ENCODE data around the gene AGPAT4.

Gene AGPAT4

DNA sequence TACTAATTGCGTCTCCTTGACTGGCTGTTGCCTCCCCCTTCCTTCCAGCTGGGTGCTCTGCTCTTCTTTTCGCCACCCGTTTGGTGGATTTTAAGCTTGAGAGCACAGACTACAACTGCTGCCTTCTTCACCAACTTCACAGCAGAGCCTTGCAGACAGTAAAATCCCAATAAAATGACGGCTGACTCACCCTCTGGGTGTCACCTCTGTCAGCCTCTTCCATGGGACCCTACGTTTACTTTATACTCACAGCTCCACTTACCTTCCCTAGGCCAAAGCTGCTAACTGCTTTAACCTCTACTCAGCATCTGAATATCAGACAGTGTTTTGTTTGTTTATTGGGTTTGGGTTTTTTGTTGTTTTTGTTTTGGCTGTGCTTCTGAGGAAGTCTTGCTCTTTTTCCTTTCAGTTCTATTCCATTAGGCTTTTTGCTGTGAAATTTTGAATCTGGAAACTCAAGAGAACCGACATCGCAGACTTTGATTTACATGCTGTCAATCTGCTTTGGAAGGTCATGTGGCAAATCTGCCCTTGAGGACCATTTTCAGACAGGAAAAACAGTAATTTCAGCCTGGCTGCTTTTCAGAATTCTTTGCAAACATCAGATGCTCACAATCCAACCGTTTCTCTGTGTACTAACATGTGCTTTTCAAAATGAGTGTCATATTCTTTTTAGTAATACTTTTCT is 2.4 kb downstream of the AGPAT4 start:
- TF ChIP-seq, protein P1, sequence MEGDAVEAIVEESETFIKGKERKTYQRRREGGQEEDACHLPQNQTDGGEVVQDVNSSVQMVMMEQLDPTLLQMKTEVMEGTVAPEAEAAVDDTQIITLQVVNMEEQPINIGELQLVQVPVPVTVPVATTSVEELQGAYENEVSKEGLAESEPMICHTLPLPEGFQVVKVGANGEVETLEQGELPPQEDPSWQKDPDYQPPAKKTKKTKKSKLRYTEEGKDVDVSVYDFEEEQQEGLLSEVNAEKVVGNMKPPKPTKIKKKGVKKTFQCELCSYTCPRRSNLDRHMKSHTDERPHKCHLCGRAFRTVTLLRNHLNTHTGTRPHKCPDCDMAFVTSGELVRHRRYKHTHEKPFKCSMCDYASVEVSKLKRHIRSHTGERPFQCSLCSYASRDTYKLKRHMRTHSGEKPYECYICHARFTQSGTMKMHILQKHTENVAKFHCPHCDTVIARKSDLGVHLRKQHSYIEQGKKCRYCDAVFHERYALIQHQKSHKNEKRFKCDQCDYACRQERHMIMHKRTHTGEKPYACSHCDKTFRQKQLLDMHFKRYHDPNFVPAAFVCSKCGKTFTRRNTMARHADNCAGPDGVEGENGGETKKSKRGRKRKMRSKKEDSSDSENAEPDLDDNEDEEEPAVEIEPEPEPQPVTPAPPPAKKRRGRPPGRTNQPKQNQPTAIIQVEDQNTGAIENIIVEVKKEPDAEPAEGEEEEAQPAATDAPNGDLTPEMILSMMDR (IDR thresholded peaks at IDR 0.05; ENCODE audit: insufficient read depth, low read depth, low read length, missing control alignments): no peak
- no peak overlapping the region for H3K4me3 ChIP-seq (ENCODE audit: low read length)
- no peak for DNase-seq (ENCODE audit: low read depth)

DNA sequence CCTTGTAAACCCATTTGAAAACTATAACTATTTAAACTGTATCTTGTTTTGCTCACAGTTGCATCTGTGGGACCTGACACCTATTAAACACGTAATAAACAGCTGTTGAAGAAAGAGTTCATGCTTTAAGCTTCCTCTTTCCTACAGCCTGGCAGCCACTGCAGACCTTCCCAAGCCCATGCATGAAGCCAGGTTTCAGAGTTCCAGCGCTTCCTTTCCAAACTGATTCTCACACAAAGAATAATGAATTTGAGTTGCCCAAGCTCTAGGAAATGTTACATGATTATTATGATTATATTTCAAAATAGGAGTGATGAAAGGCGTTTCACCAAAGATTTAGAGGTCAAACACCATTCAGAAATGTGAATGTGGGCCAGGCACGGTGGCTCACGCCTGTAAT is 3.7 kb downstream of the AGPAT4 start:
- TF ChIP-seq, protein P1 (IDR thresholded peaks at IDR 0.05; ENCODE audit: insufficient read depth, low read depth, low read length, missing control alignments): no peak
- DNase-seq (ENCODE audit: low read depth): no peak
- H3K4me3 ChIP-seq (ENCODE audit: low read length): no peak overlapping the region

DNA sequence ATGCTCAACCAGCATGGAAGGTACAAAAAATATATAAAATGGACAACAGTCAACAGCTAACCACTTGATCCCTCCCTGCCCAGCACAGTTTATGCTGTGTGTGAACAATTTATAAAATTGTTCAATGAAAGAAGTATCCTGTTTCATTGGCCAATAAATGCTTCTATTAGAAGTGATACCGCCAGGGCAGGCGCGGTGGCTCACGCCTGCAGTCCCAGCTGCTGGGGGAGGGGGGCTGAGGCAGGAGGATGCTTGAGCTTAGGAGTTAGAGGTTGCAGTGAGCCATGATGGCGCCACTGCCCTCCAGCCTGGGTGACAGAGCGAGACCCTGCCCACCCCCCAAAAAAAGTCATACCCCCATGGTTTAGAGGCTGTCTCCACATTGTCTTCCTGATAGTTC is 4.6 kb downstream of the AGPAT4 start:
- H3K4me3 ChIP-seq (ENCODE audit: low read length): no peak overlapping the region

DNA sequence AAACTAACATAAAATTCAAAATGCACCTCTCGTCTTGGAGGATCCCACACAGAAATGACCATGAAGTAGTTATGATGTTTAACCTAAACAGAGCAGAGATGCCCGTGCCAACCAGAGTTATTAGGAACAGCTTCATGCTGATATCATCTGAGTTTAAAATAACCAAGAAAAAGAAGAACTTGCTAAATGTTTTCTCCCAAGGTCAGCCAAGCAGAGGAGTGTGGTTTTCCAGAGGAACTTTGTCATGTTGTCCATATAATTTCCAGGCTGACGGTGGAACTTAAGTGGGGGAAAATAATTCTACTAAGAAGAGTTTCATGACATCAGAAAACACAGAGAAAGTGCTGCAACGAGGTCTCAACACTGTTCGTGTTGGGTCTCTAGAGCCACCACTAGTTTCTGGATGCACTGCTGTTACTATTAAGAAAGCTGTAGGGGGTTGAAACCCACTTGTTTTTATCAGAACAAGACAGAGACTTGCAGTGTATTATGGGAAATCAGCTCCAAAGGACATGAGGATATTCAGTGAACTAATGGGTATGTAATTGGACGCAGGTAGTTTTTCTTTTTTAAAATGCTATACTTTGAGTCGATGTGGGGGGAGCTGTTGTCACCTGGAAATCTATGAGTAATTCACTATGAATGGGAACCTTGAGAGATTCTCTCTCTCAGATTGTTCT is 5.2 kb downstream of the AGPAT4 start:
- DNase-seq (ENCODE audit: low read depth): no peak
- H3K4me3 ChIP-seq (ENCODE audit: low read length): no peak overlapping the region
- TF ChIP-seq, protein P1 (IDR thresholded peaks at IDR 0.05; ENCODE audit: insufficient read depth, low read depth, low read length, missing control alignments): no peak

More for the DNA sequence above, 4.6 kb downstream of the AGPAT4 start:
- TF ChIP-seq, protein P1 (IDR thresholded peaks at IDR 0.05; ENCODE audit: insufficient read depth, low read depth, low read length, missing control alignments): no peak
- DNase-seq (ENCODE audit: low read depth): no peak

DNA sequence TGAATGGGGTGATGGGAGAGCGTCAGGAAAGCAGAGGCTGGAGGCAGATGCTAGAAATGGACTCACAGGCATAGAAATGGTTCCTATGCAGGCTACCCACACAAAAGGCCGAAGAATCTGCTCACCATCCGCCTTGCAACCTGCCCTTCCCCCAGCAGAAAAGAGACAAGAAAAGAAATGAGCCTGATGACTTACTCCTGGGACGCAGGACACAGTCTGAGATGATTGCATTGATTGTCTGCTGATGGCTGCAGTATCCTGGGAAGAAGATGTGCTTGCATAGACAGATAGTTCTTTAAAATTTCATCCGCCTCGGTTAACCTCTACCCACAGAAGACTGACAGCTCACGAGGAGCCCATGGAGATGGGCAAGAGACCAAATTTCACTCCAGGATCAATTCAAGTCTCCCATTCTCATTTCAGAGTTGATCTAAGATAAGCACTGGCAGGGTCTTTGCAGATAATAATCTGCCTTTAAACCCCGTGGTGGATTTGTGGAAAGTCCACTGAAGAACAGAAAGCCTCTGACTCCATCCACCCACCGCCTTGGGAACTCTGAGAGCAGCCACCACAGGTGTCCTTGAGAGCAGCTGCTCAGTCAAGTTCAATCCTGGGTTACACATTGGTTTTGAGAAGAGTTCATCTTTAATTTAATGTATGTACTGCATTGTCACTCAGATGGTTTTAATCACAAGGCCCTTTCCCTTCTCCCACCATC is 7.2 kb downstream of the AGPAT4 start:
- DNase-seq (ENCODE audit: low read depth): no peak
- H3K4me3 ChIP-seq (ENCODE audit: low read length): no peak overlapping the region
- TF ChIP-seq, protein P1 (IDR thresholded peaks at IDR 0.05; ENCODE audit: insufficient read depth, low read depth, low read length, missing control alignments): no peak

DNA sequence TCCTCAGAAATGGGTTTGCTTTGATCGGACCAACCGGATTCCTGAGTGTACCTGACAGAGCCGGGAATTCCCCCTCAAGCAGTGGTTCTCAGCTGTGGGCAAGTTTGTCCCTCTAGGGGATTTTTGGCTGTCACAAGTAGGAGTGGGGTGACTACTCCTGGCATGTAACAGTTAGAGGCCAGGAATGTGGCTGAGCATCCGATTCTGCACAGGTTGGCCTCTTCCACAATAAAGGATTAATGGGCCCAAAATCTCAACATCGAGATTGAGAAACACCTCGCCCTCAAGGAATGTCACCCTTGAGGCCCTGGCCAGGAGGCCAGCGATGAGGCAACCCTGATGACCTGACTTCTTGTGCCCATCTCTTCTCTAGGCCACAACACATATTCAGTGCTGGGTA is 7.9 kb downstream of the AGPAT4 start:
- TF ChIP-seq, protein P1 (IDR thresholded peaks at IDR 0.05; ENCODE audit: insufficient read depth, low read depth, low read length, missing control alignments): no peak
- H3K4me3 ChIP-seq (ENCODE audit: low read length): no peak overlapping the region
- DNase-seq (ENCODE audit: low read depth): no peak
